ENCODE results near the gene ZDHHC4.

ZDHHC4 gene

GRCh38 chr7:6577369-6578113 lies at the start of gene ZDHHC4:
Gene ZDHHC4 (plus strand): TSS chr7:6577454. CDS start chr7:6580562, 3,108 bp downstream.
- peak; percentile 47 for DNase-seq (ENCODE audit: low read depth)

- DNase-seq (ENCODE audit: low read depth), result no peak
Observed at GRCh38 chr7:6528401-6529130, 48.7 kb upstream of the ZDHHC4 start.

- DNase-seq (ENCODE audit: low read depth), result no peak
Observed at GRCh38 chr7:6529643-6530042, 47.6 kb upstream of the ZDHHC4 start.

- DNase-seq (ENCODE audit: low read depth), result no peak
Observed at GRCh38 chr7:6530626-6531491, 46.4 kb upstream of the ZDHHC4 start.

GRCh38 chr7:6531492-6532279 lies 45.6 kb upstream of the ZDHHC4 start:
- no peak for DNase-seq (ENCODE audit: low read depth)

GRCh38 chr7:6532516-6532915 lies 44.7 kb upstream of the ZDHHC4 start:
- no peak for DNase-seq (ENCODE audit: low read depth)

GRCh38 chr7:6533893-6534495 lies 43.3 kb upstream of the ZDHHC4 start:
- DNase-seq (ENCODE audit: low read depth), result no peak

GRCh38 chr7:6536262-6537260 lies 40.7 kb upstream of the ZDHHC4 start:
- DNase-seq (ENCODE audit: low read depth), result no peak

GRCh38 chr7:6542368-6542767 lies 34.9 kb upstream of the ZDHHC4 start:
- no peak for DNase-seq (ENCODE audit: low read depth)

- no peak for DNase-seq (ENCODE audit: low read depth)
Observed at GRCh38 chr7:6545398-6546126, 31.7 kb upstream of the ZDHHC4 start.

GRCh38 chr7:6546498-6547251 lies 30.6 kb upstream of the ZDHHC4 start:
- no peak for DNase-seq (ENCODE audit: low read depth)

- no peak for DNase-seq (ENCODE audit: low read depth)
Observed at GRCh38 chr7:6547400-6547799, 29.9 kb upstream of the ZDHHC4 start.

- DNase-seq (ENCODE audit: low read depth), result no peak
Observed at GRCh38 chr7:6551016-6551511, 26.2 kb upstream of the ZDHHC4 start, which contains the start of gene GRID2IP. Gene GRID2IP (minus strand): TSS chr7:6551461. CDS start chr7:6551436, 25 bp downstream.

- no peak for DNase-seq (ENCODE audit: low read depth)
Observed at GRCh38 chr7:6553448-6554044, 23.7 kb upstream of the ZDHHC4 start.

- DNase-seq (ENCODE audit: low read depth), result no peak
Observed at GRCh38 chr7:6554848-6555247, 22.4 kb upstream of the ZDHHC4 start.

GRCh38 chr7:6556196-6556595 lies 21.1 kb upstream of the ZDHHC4 start:
- no peak for DNase-seq (ENCODE audit: low read depth)

GRCh38 chr7:6558837-6559236 lies 18.4 kb upstream of the ZDHHC4 start:
- DNase-seq (ENCODE audit: low read depth), result no peak

GRCh38 chr7:6559896-6560295 lies 17.4 kb upstream of the ZDHHC4 start:
- DNase-seq (ENCODE audit: low read depth), result no peak
